Measurements from ENCODE around the gene MRPL21.
"Not testable (repeated sequence)": the region's sequence is repeated elsewhere in the genome, so short reads cannot be mapped to it uniquely, and the experiment has no call there.

Gene MRPL21

GRCh38 chr11:68865241-68865640 lies 38.4 kb downstream of the MRPL21 start:
- peaks cover 17% of the 10 kb centered on the region for H3K4me1 Mint-ChIP-seq
- H3K27ac Mint-ChIP-seq = no peak overlapping the region
- TF ChIP-seq CTCF (IDR thresholded peaks at IDR 0.05; ENCODE audit: unreplicated experiment in 3 of 3) = no peak
- peaks cover 3% of the 10 kb centered on the region for H3K27me3 Mint-ChIP-seq (ENCODE audit: low read depth)
- peaks cover 10% of the 10 kb centered on the region for H3K9me3 Mint-ChIP-seq
- H3K4me3 Mint-ChIP-seq = no peak overlapping the region
- H3K36me3 Mint-ChIP-seq (ENCODE audit: low read depth) = peaks cover 9% of the 10 kb centered on the region

DNA sequence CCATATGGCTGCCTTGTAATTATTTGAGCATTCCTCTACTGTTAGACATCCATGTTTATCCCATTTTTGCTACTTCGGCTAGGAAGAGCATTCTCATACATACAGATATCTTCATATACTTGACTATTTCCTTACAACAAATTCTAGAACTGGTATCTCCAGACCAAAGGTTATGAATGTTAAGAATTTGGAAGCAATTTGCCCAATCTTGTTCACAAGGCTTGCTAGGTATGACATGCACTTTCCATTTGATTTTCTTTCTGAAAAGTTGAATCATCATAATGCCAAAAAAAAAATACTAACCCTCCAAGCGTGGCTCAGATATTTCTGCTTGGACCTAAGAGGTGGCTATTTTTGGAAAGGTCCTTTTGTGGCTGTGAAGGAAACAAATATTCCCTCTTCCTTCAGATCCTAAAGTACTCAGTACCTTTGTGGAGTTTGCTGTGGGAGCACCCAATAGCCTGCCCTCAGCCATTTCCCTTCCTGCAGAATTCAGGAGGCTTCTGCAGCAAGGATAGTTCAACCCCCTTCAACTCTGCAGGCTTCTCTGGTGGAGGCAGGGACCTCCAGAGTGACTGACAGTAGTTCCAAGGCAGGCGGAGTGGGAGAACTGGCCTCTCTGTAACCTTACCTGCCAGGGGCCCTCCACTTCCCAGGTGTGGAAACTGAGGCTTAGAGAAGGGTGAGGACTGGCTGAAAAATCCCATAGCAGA lies 39.9 kb downstream of the MRPL21 start:
- Mint-ChIP-seq H3K9me3 (peaks cover 10% of the 10 kb centered on the region), H3K4me3 (no peak overlapping the region), H3K4me1 (peaks cover 4% of the 10 kb centered on the region), H3K36me3 (ENCODE audit: low read depth) (peaks cover 9% of the 10 kb centered on the region), H3K27me3 (ENCODE audit: low read depth) (no peaks in the 10 kb centered on the region), H3K27ac (no peak overlapping the region)
- TF ChIP-seq CTCF (IDR thresholded peaks at IDR 0.05; ENCODE audit: unreplicated experiment in 3 of 3) = no peak

GRCh38 chr11:68862421-68862820 lies 41.2 kb downstream of the MRPL21 start:
- H3K4me1 Mint-ChIP-seq = peaks cover 3% of the 10 kb centered on the region
- no peak overlapping the region for H3K4me3 Mint-ChIP-seq
- no peak for TF ChIP-seq CTCF (IDR thresholded peaks at IDR 0.05; ENCODE audit: unreplicated experiment in 3 of 3)
- peaks cover 9% of the 10 kb centered on the region for H3K36me3 Mint-ChIP-seq (ENCODE audit: low read depth)
- peaks cover 10% of the 10 kb centered on the region for H3K9me3 Mint-ChIP-seq
- H3K27me3 Mint-ChIP-seq (ENCODE audit: low read depth) = no peaks in the 10 kb centered on the region
- H3K27ac Mint-ChIP-seq = no peak overlapping the region

DNA sequence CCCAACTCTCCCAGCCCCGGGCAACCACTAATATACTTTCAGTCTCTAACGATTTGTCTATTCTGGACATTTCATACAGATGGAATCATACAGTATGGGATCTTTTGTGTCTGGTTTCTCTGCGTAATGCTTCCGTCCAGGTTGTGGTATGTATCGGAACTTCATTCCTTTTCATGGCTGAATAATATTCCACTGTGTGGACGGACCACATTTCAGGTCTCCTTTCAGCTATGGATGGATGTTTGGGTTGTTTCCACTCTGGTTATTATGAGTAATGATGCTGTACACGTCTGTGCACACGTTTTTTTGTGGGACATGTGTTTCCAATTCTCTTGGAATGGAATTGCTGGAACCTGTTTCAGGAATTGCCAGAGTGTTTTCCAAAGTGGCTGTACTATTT lies 44.5 kb downstream of the MRPL21 start:
- Mint-ChIP-seq H3K27ac (no peak overlapping the region), H3K36me3 (ENCODE audit: low read depth) (peaks cover 9% of the 10 kb centered on the region), H3K27me3 (ENCODE audit: low read depth) (peaks cover 21% of the 10 kb centered on the region), H3K4me1 (peaks cover 20% of the 10 kb centered on the region), H3K9me3 (peaks cover 10% of the 10 kb centered on the region), H3K4me3 (no peak overlapping the region)
- TF ChIP-seq CTCF (IDR thresholded peaks at IDR 0.05; ENCODE audit: unreplicated experiment in 3 of 3) = no peak

DNA sequence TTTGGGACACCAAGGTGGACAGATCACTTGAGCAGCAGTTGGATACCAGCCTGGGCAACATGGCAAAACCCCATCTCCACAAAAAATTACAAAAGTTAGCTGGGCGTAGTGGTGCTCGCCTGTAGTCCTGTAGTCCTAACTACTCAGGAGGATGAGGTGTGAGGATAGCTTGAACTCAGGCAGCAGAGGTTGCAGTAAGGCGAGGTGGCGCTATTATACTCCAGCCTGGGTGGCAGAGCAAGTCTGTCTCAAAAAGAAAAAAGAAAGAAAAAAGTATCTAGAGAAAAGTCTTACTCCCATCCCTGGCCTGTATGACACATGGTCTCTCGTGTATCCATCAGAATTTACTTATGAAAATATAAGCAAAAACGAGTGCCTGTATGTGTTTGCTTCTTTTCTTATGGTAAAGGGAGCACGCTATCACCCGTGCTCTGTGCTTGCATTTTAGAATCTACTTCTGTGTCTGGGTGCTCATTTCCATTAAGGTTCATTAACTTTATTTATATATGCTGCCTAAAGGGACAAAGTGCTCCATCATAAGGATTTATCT lies 46.5 kb downstream of the MRPL21 start:
- Mint-ChIP-seq H3K27ac (peak overlapping the region; percentile 21 to 32 (median 31)), H3K36me3 (ENCODE audit: low read depth) (no peaks in the 10 kb centered on the region), H3K9me3 (no peaks in the 10 kb centered on the region), H3K4me1 (peaks cover 21% of the 10 kb centered on the region), H3K4me3 (peak overlapping the region in 1 of 3 experiments; percentile 46), H3K27me3 (ENCODE audit: low read depth) (peaks cover 37% of the 10 kb centered on the region)
- no peak for TF ChIP-seq CTCF (IDR thresholded peaks at IDR 0.05; ENCODE audit: unreplicated experiment in 3 of 3)

DNA sequence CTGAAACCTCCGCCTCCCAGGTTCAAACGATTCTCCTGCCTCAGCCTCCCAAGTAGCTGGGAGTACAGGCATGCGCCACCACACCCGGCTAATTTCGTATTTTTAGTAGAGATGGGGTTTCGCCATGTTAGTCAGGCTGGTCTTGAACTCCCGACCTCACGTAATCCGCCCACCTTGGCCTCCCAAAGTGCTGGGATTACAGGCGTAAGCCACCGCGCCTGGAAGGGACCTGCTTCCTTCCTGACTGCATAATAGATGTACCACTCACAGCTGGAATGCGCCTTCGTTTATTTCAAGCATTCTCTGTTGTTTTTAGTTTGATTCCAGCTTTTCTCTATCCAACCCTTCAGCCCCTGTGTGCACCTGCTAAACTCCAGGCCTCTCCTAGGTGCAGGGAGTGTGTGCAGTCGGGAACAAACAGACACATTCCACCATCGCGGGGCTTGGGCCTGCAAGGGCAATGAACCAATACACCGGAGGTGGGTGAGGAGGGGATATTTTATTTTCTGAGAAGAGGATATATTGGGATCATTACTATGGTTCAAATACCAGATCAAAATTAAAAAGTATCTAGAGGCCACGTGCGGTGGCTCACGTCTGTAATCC lies 47.1 kb downstream of the MRPL21 start:
- H3K4me3 Mint-ChIP-seq = peak overlapping the region; percentile 33 to 68 (median 61)
- peak overlapping the region; percentile 5 to 32 (median 31) for H3K27ac Mint-ChIP-seq
- not testable (repeated sequence) for H3K36me3 Mint-ChIP-seq (ENCODE audit: low read depth); H3K9me3 Mint-ChIP-seq
- H3K27me3 Mint-ChIP-seq (ENCODE audit: low read depth) = peaks cover 40% of the 10 kb centered on the region
- peaks cover 21% of the 10 kb centered on the region for H3K4me1 Mint-ChIP-seq
